Measurements from ENCODE around the gene GPR146. TPM values are rescaled to one million over a fixed set of nuclear protein-coding genes. Genes with fewer than 3 reads are reported as not detected.

The GPR146 gene
- total RNA-seq, 1 donor from 2014 or later, result 69.9 TPM

DNA sequence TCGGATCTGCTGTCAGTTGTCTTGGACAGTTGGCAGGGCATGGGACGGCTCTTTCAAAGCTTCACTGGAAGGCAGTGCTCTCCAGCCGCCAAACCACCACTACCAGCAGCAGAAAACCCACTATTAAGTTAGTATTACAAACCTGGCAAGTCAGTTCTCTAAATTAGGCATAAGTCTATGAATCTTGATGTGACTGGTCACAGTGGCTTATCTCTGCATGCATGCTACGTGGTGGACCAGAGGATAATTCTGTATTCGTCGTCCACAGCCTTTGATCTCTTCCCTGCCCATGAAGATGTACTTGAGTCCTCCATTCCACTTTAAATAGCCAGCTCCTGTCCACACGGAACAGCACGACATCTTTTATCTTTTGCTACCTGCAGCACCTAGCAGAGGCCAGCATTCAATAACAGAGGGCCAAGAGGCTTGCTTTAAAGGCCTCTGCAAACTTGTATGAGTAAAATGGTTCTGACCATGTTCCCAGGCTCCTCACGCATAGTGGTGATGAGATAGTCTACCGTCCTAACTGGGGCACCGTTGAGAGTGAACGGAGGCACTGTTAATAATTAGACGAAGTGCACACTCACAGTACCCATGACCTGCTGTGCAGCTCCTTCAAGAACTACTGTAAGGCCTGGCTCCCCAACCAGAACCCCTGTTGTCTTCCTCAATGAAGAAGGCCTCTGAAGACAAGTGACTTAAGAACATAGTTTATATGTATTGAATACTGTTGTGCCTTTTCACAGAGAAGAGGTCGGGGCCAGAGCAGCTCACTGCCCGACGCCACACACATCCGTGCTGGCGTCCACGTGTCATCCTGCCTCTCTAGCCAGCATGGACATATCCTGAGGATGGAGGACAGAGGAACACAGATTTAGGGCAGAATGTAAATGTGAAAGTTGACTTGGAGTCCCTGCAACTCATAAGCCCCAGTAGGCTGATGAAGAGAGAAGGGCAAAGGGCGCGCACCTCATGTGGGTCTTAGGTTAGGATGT lies 1.0 kb downstream of the GPR146 start:
- no peak for DNase-seq

GRCh38 chr7:1046722-1047679 lies 2.7 kb downstream of the GPR146 start:
- peak; percentile 30 for DNase-seq

- peak; percentile 90 for DNase-seq
Measured at GRCh38 chr7:1049006-1049741, 4.8 kb downstream of the GPR146 start.

DNA sequence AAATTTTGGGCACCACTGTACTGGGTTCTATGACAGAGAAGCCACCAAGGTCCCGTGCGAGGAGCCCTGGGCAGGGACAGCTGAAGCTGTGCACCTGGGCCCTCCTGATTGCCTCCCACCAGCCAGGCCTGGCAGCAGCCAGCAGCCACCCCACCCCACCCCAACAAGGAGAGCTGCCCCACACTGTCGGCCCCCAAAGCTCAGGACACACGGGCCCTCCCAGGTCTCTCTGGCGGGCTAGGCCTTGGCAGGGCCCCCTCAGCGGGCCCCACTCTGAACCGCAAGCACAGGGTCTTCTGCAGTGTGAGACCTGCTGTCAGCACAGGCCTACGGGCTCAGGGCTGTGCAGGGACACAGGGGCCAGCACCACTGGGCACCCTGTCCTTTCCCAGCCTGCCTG lies 5.5 kb downstream of the GPR146 start:
- no peak for DNase-seq

DNA sequence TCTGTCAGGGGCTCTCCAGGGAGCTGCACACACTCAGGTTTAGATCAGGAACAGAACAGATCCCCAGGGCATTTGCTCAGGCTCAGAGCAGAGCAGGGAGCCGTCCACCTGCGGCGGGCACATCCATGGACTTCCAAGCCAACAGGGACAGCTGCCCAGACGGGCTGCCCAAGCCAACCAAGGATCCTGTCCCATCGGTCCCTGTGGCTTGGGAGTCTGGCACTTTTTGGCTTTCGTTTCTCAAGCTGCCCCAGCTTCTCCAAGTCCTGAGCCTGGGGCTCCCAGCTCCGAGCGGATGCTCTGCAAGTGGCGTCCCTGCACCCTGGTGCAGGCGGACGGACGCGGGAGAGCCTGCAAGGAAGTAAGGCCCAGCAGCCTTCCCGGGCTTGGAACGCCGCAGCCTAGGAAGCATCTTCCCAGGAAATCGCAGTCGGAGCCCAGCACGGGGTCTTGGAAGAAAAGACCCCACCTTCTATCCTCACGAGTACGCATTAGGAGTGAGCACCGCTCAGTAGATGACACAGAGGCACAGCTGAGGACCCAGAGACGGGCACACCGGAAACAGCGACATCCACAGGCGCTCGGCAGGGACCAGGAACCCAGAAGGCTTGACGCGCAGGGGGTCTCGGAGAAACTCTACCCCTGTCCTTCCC lies 6.0 kb downstream of the GPR146 start:
- DNase-seq, result no peak

DNA sequence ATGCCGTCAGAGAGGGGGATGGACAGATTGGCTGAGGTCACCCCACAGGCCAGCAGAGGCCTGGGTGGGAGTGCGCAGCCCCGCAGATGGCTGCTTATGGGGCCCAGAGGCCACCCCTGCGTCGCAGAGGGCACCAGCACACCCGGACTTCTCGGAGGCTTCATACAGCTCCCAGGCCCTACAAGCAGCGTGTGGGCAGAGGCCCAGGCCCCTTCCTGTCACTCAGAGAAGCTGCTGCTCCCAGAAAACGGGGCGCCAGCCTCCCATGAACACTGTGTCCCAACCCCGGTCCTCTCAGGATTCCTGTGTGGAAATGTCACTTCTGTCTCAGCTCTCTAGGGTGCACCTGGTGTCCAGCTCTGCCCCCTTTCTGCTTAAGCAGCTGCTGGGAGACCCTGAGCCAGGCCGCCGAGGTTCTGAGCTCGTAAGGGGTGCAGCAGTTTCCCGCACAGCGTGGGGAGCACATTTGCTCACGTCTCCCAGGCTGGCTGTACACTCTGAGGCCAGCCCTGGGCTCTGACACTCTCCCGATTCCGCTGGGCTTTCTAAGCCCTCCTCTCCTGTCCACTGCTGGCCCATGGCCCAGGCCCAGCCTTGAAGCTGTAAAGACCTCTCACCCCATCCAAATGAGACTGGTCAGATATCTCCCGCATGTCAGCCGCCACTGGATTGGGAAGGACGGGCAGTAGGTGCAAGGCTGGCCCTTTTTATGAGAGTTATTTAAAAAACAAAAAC lies 6.8 kb downstream of the GPR146 start:
- DNase-seq, result no peak

DNA sequence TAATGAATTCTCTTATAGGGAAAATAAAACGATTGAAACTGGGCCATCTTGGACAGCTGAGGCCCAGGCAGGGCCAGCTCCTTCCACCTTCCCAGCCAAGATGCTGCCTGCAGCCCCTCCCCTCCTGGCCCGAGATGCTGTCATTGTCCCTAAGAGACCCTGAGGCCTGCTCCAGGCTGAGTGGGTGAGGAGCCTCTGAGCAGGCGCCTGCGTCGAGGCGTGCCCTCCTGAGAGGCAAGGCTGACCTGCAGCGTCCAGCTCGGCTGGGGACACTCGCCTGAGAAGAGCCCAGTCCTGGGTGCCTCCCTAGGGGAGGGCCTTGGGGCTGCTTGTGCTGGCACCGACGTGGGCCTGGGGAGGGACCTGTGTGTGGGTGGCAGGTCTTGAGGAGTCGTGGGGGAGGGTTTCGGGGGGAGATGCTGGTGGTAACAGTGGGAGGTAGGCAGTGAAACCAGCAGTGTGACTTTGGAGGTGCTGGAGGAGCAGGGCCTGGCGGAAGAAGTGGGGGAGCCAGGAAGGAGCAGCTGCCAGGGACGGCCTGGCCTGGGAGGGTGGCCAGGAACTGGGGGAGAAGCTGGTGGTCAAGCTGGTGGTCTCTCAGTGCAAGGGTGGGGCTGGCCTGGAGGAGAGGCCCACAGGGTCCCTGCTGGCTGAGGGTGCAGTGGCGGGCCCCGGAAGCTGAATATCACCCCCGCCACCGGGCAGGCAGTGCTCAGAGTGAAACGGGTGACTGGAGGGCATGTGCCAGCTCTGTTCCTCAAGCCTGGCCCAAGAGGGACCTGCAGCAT lies 7.9 kb downstream of the GPR146 start:
- DNase-seq, result no peak

DNA sequence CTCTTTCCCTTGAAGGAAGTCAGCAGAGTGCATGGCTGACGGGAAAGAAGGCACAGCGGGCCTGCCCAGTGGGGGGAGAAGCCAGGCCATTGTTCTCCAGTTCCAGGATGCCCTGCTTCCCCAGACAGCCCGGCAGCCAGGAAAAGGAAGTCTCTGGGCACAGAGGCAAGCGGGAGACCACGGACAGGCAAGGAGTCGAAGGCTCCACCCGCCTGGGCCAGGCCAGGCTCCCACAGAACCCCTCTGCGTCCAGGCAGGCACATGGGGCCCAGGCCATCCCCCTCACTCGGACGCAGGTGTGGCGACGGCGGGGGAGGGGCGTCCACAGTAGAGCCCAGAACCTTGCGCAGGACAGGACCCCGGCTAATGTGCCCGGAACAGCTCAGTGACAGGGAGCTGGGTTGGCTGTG lies 8.7 kb downstream of the GPR146 start:
- peak; percentile 88 for DNase-seq

- no peak for DNase-seq
Measured at GRCh38 chr7:1053816-1054370, 9.5 kb downstream of the GPR146 start.

DNA sequence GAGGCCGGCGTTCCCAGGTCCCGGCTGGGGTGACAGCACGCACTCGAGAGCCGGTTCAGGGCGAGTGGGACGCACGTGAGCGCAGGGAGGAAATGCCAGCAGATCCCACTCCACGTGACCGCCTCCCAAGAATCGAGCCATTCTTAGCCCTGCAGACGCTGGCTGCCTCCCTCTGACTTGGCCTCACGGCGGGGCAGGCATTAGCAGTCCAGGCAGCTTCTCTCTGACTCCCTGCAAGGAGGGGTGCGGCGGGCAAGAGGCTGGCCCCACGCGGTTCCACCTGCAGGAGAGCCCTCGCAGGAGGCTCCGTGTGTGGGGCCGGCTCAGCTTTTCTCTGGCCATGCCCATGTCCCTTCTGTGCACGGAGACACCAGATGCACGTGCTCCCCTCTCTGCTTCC lies 10.1 kb downstream of the GPR146 start:
- no peak for DNase-seq

- DNase-seq, result peak; percentile 75
Measured at GRCh38 chr7:1054861-1055450, 10.6 kb downstream of the GPR146 start.

DNA sequence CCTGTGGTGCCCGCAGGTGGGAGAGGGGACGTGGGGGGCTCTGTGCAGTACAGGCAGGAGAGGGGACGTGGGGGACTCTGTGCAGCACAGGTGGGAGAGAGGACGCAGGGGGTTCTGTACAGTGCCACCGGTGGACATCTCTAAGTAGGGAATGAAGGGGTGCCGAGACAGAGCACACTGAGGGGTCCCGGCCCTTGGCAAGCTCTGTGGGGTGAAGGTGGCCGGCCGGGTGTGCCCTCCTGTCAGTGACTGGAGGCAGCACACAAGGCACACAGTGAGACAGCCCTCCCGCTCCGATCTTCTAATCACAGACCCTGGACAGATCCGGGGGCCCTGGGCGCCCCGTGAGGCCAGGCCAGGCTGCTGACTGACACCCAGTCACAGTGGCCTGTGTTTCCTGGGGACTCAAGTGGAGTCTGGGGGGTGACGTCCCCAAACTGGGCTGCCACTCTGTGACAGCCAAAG lies 11.2 kb downstream of the GPR146 start:
- DNase-seq, result no peak

GRCh38 chr7:1055956-1056784 lies 11.8 kb downstream of the GPR146 start:
- peak; percentile 86 for DNase-seq

DNA sequence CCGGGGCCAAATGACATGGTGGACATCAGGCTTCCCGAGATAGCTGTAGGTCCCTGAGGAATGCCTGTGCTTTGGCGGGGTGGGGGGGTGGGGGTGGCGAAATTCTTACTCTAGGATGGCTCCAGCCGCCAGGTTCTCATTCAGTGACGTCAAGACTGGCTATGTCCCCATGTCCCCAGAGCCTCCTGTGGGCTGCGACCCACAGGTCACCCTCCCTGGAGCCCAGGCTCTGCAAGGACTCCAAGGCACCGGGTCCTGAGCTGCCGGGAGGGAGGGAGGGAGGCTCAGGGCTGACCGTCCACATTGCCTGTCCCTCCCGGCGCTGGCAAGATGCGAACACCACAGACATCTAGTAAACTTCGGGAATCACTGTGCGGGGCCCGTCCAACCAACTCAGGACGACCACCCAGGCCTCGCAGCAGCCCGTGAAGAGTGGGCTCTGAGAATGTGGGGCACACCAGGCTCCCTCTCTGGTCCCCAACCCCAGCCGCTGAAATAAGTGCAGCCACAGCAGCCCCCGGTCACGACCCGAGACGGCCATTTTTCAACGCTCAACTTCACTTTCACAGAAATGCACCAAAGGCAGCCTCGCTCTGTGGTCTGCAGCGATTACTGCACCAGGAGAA lies 12.6 kb downstream of the GPR146 start:
- DNase-seq, result no peak

GRCh38 chr7:1057416-1058291 lies 13.3 kb downstream of the GPR146 start:
- DNase-seq, result no peak

- DNase-seq, result no peak
Measured at GRCh38 chr7:1058311-1058710, 14.0 kb downstream of the GPR146 start.

DNA sequence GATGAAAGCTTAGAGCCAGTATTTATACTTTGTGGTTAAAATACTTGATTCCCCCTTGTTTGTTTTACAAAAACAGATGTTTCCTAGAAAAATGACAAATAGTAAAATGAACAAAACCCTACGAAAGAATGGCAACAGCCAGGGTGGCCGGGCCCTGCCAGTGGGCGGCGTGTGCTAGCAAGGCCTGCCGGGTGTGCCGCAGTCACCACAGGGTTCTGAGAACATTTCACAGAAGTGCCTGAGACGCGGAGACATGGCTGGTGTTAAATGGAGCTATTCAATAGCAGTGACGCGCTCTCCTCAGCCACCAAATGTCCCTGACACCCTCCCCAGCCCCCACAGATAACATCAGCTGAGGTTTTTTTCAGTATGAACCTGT lies 14.5 kb downstream of the GPR146 start:
- DNase-seq, result no peak
